Ovary (tissue), 3 donors: Measurements from ENCODE around the gene SIL1.
"Not testable (repeated sequence)": the region's sequence is repeated elsewhere in the genome, so short reads cannot be mapped to it uniquely, and the experiment has no call there.

ENCODE experiments used
- CTCF ChIP-seq, 3 donors: fragments of 450-650 bp in 2 of 3; fragments of 200-600 bp in 1 of 3; IDR thresholded peaks; one replicate each; pipeline versions ENCODE4 v1.5.1 to v1.8.0; 2016 to 2022; ENCODE audit warnings: antibody characterized with exemption in 3 of 3, mild to moderate bottlenecking in 1 of 3
- POLR2A ChIP-seq: fragments of 450-650 bp; IDR thresholded peaks from one replicate; pipeline ENCODE4 v1.6.1; 2017; ENCODE audit warnings: antibody characterized with exemption, mild to moderate bottlenecking, moderate library complexity
- donor health status: DM: no; HTN: no; CAD: no.

- TF ChIP-seq CTCF (IDR thresholded peaks at IDR 0.05); POLR2A: not testable (repeated sequence)
Measured at GRCh38 chr5:139191954-139192353, 6.2 kb downstream of the SIL1 start.
